WERI-Rb-1 (cell line): ENCODE measurements around the gene BCAR3.
A peak's percentile ranks its signal among the peaks of the same experiment; 100 is the strongest.

Experiments used
- DNase-seq: peaks from one replicate; pipeline ENCODE4 v3.0.0-alpha.2; 2020
- H3K27ac ChIP-seq: fragments of 250-450 bp; sonication (Bioruptor Pico); 2 replicates; pipeline ENCODE4 v1.5.1; 2020; ENCODE audit warnings: mild to moderate bottlenecking, moderate library complexity
- H3K27me3 ChIP-seq: fragments of 250-450 bp; sonication (Bioruptor Pico); 2 replicates; pipeline ENCODE4 v1.5.1; 2021; ENCODE audit warnings: mild to moderate bottlenecking, low read depth, moderate library complexity; ENCODE audit not compliant: insufficient read depth, severe bottlenecking
- H3K36me3 ChIP-seq: fragments of 250-450 bp; sonication (Bioruptor Pico); 2 replicates; pipeline ENCODE4 v1.5.1; 2020; ENCODE audit warnings: mild to moderate bottlenecking, moderate library complexity
- H3K4me3 ChIP-seq: 2 replicates; pipeline ENCODE4 v1.5.1; 2011; ENCODE audit warnings: low read depth, mild to moderate bottlenecking, control low read depth, low read length
- H3K9me3 ChIP-seq: fragments of 250-450 bp; sonication (Bioruptor Pico); 2 replicates; pipeline ENCODE4 v1.5.1; 2021; ENCODE audit warnings: mild to moderate bottlenecking, moderate library complexity; ENCODE audit not compliant: severe bottlenecking
- TF ChIP-seq, protein P1 (sequence below): IDR thresholded peaks from 2 replicates; pipeline ENCODE4 v1.5.1; 2011; ENCODE audit warnings: low read depth, mild to moderate bottlenecking, control low read depth, inconsistent platforms, low read length

The BCAR3 gene

DNA sequence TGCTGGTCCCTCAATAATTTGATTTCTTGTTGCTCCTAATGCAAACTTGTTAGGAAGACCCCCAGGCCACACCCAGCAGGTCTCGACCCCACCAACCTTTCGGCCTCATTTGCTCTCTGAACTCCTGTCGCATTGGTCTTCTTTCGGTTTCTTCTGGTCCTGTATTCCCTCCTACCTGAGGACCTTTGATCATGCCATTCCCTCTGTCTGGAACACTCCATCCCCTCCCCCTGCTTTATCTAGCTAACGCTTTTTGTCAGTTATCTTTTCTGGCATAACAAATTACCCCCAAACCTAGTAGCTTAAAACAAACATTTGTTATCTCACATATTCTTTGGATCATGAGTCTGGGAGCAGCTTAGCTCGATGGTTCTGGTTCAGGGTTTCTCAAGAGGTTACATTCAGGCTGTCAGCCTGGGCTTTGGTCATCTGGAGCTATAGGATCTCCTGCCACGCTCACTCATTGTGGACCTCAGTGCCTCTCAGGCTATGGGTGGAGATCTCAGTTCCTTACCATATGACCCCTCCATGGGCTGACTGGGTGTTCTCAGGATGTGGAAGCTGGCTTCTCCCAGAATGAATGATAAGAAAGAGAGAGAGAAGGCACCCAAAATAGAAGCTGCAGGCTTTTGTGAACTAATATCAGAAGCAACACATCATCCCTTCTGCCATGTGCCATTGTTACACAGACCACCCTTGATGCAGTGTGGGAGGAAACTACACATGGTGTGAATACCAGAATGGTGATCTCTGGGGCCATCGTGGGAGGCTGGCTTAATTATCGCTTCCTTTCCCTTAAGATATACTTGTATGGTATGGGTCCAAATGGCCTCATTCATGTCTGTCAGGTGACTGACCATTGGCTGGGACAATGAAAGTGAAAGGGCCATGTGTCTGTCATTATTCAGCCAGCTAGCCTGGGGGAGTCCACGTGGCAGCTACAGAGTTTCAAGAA, 29.1 kb upstream of the BCAR3 start:
- Histone ChIP-seq H3K9me3 (no peaks in the 10 kb centered on the region), H3K27me3 (no peaks in the 10 kb centered on the region), H3K27ac (no peak overlapping the region), H3K4me3 (no peak overlapping the region), H3K36me3 (no peaks in the 10 kb centered on the region)
- TF ChIP-seq, protein P1, sequence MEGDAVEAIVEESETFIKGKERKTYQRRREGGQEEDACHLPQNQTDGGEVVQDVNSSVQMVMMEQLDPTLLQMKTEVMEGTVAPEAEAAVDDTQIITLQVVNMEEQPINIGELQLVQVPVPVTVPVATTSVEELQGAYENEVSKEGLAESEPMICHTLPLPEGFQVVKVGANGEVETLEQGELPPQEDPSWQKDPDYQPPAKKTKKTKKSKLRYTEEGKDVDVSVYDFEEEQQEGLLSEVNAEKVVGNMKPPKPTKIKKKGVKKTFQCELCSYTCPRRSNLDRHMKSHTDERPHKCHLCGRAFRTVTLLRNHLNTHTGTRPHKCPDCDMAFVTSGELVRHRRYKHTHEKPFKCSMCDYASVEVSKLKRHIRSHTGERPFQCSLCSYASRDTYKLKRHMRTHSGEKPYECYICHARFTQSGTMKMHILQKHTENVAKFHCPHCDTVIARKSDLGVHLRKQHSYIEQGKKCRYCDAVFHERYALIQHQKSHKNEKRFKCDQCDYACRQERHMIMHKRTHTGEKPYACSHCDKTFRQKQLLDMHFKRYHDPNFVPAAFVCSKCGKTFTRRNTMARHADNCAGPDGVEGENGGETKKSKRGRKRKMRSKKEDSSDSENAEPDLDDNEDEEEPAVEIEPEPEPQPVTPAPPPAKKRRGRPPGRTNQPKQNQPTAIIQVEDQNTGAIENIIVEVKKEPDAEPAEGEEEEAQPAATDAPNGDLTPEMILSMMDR = no peak
- no peak for DNase-seq

- DNase-seq = peak; percentile 49
- H3K4me3 ChIP-seq = no peak overlapping the region
- no peaks in the 10 kb centered on the region for H3K9me3 ChIP-seq
- no peaks in the 10 kb centered on the region for H3K27me3 ChIP-seq
- H3K27ac ChIP-seq = peak overlapping the region; percentile 31; the same call in 1 of the 2 replicates
- H3K36me3 ChIP-seq = no peaks in the 10 kb centered on the region
- TF ChIP-seq, protein P1 = no peak
Observed at GRCh38 chr1:93708734-93709481, 27.3 kb upstream of the BCAR3 start.

- TF ChIP-seq, protein P1 = no peak
- Histone ChIP-seq H3K27ac (no peak overlapping the region), H3K36me3 (no peaks in the 10 kb centered on the region), H3K9me3 (no peaks in the 10 kb centered on the region), H3K4me3 (no peak overlapping the region), H3K27me3 (no peaks in the 10 kb centered on the region)
- DNase-seq = no peak
Observed at GRCh38 chr1:93707956-93708355, 26.3 kb upstream of the BCAR3 start.

DNA sequence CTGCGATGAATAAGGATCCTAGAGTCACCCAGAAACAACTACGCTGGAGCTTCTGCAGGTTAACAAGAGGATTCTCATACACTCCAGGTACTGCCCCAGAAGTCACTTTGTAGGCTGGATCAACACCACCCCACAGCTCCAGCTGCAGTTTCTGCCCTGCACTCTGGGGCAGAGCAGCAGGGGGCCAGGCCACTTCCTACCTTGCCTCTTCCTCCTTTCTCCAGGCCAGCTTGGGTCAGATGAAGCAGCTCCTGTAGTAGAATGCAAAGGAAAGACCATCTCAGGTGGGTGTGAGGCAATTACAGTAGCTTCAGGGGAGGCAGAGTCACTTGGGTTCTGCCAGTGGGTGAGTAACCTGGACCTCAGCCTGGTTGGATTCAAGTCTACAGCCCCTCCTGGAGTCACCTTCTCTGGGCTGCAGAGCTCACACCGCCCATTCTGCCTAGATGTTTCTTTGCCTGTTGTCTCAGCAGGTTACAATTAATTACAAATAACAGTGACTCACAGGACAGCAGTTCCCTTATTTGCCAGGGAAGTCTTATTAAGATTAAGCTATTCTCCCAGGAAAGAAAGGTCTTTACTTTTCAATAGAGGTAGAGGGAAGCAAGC, 24.4 kb upstream of the BCAR3 start:
- H3K27me3 ChIP-seq = no peaks in the 10 kb centered on the region
- no peaks in the 10 kb centered on the region for H3K9me3 ChIP-seq
- H3K4me3 ChIP-seq = no peak overlapping the region
- H3K36me3 ChIP-seq = no peaks in the 10 kb centered on the region
- TF ChIP-seq, protein P1 = no peak
- no peak overlapping the region for H3K27ac ChIP-seq
- no peak for DNase-seq

DNA sequence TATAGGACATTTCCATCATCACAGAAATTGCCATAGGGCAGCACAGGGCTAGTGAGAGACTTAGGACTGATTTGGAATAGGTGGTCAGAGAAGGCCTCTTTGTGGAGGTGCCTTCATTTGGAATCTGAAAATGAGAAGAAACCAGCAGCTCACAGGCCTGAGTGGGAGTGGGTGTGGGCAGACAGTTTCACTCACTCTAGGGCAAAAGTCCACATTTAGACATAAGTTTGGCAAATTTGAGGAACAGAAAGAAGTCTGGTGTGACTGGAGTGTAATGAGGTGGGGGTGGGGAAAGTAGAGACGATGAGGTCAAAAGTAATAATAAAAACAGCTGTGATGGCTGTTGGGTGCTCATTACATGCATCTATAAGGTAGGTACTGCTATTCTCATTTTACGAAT, 22.4 kb upstream of the BCAR3 start:
- H3K27me3 ChIP-seq = no peaks in the 10 kb centered on the region
- no peak overlapping the region for H3K4me3 ChIP-seq
- no peaks in the 10 kb centered on the region for H3K9me3 ChIP-seq
- TF ChIP-seq, protein P1 = no peak
- no peaks in the 10 kb centered on the region for H3K36me3 ChIP-seq
- H3K27ac ChIP-seq = no peak overlapping the region
- no peak for DNase-seq
